Measurements from ENCODE around the gene LGALSL.

DNA sequence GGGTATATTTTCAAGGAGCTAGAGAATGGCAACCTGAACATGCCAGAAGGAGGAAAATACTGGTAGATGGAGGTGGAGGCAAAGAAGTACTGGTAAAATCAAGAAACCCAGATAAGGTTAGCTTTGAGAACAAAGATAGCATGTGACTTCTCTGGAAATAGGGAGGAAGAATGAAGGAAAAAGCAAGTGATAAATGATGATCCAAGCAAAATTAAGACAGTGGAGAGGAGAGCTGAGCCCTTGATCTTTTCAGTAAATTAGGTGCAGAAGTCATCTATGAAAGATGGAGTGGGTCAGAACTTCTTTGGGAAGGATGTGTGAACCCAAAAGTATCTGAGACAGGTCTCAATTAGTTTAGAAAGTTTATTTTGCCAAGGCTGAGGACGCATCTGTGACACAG lies 44.5 kb downstream of the LGALSL start:
- TF ChIP-seq CTCF (conservative IDR thresholded peaks at IDR 0.05) (no peak), EZH2 (IDR thresholded peaks at IDR 0.05; ENCODE audit: low read depth) (no peak)
